SK-N-SH (cell line): ENCODE measurements around the gene RUVBL2.

Experiments
- CTCF ChIP-seq: fragments of 200-600 bp; sonication (generic); IDR thresholded peaks from 2 replicates; pipeline ENCODE4 v1.6.1; 2017; ENCODE audit warnings: antibody characterized with exemption, mild to moderate bottlenecking, moderate library complexity
- EZH2phosphoT487 ChIP-seq: fragments of 200-600 bp; sonication (generic); IDR thresholded peaks from 2 replicates; pipeline ENCODE4 v1.6.1; 2017; ENCODE audit warnings: low read depth, mixed run types, mild to moderate bottlenecking, antibody characterized with exemption, moderate library complexity, borderline replicate concordance
- FOSL2 ChIP-seq: IDR thresholded peaks from 2 replicates; pipeline ENCODE4 v1.4.0; 2012; ENCODE audit warnings: low read depth, mild to moderate bottlenecking, moderate library complexity, borderline replicate concordance
- IRF3 ChIP-seq: fragments of 150-350 bp; IDR thresholded peaks from 2 replicates; pipeline ENCODE4 v1.6.1; 2016; ENCODE audit warnings: mild to moderate bottlenecking, low read depth, low read length
- JUND ChIP-seq: IDR thresholded peaks from 2 replicates; pipeline ENCODE4 v1.4.0; 2012
- MEF2A ChIP-seq: IDR thresholded peaks from 2 replicates; pipeline ENCODE4 v1.4.0; 2012; ENCODE audit warnings: low read depth, borderline replicate concordance
- POLR2AphosphoS5 ChIP-seq: IDR thresholded peaks from 2 replicates; pipeline ENCODE4 v1.6.1; 2012; ENCODE audit warnings: low read depth, low read length
- RCOR1 ChIP-seq: fragments of 150-350 bp; IDR thresholded peaks from 2 replicates; pipeline ENCODE4 v1.6.1; 2017; ENCODE audit warnings: antibody characterized with exemption, low read length
- REST ChIP-seq: IDR thresholded peaks from 2 replicates; pipeline ENCODE4 v1.6.1; 2012; ENCODE audit warnings: mild to moderate bottlenecking, low read depth, low read length, moderate library complexity
- SMC3 ChIP-seq: IDR thresholded peaks from 2 replicates; pipeline ENCODE4 v1.6.1; 2012; ENCODE audit warnings: low read depth, low read length, improper control_type of control experiment
- TAF1 ChIP-seq: IDR thresholded peaks from 2 replicates; pipeline ENCODE4 v1.6.1; 2012; ENCODE audit warnings: low read depth, mild to moderate bottlenecking, low read length, moderate library complexity, borderline replicate concordance
- TF ChIP-seq, protein P1 (sequence below): fragments of 150-350 bp; IDR thresholded peaks from 2 replicates; pipeline ENCODE4 v1.6.1; 2017; ENCODE audit warnings: antibody characterized with exemption, low read length, low read depth, borderline replicate concordance

GRCh38 chr19:49064768-49065611 lies 71.3 kb downstream of the RUVBL2 start, which contains the start of gene NTF4:
- no peak for TF ChIP-seq CTCF
- TF ChIP-seq POLR2AphosphoS5, result no peak
- no peak for TF ChIP-seq REST
- TF ChIP-seq MEF2A, result no peak
- no peak for TF ChIP-seq SMC3
- no peak for TF ChIP-seq TAF1
- no peak for TF ChIP-seq EZH2phosphoT487
- TF ChIP-seq, protein P1, sequence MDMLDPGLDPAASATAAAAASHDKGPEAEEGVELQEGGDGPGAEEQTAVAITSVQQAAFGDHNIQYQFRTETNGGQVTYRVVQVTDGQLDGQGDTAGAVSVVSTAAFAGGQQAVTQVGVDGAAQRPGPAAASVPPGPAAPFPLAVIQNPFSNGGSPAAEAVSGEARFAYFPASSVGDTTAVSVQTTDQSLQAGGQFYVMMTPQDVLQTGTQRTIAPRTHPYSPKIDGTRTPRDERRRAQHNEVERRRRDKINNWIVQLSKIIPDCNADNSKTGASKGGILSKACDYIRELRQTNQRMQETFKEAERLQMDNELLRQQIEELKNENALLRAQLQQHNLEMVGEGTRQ, result no peak
- TF ChIP-seq JUND, result no peak
- no peak for TF ChIP-seq FOSL2
- no peak for TF ChIP-seq IRF3
- no peak for TF ChIP-seq RCOR1
